GM12891 (cell line): ENCODE measurements around the gene PRSS22.

Experiments used
- POLR2A ChIP-seq: IDR thresholded peaks from 2 replicates; pipeline ENCODE4 v1.6.1; 2011; ENCODE audit warnings: low read depth, low read length, control low read depth
- POLR2AphosphoS5 ChIP-seq: IDR thresholded peaks from 2 replicates; pipeline ENCODE4 v1.6.1; 2011; ENCODE audit warnings: low read depth, low read length, control low read depth
- POU2F2 ChIP-seq: IDR thresholded peaks from 2 replicates; pipeline ENCODE4 v1.6.1; 2011; ENCODE audit warnings: low read depth, mild to moderate bottlenecking, control low read depth, low read length, moderate library complexity
- TAF1 ChIP-seq: IDR thresholded peaks from 2 replicates; pipeline ENCODE4 v1.6.1; 2011; ENCODE audit warnings: low read depth, low read length, control low read depth

DNA sequence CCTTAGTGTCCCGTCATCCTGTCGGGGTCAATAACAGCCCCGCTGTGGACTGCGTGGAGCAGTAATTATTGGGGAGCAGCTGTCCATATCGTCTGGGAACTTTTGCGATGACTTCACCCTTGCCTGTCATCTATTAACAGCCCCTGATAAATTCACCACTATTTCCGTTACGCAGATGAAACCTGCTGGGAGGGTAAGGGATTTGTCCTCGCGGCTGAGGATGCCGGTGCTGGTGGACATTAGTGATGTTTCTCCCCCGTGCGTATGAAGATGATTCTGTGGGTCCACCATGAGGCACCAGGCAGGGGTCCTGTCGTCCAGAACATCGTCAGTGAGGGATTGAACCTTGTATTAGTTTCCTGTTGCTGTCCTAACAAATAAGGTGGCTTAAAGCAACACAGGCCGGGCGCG is 26.1 kb upstream of the PRSS22 start:
- TF ChIP-seq POU2F2, result no peak
- TF ChIP-seq TAF1, result no peak
- no peak for TF ChIP-seq POLR2AphosphoS5
- TF ChIP-seq POLR2A, result no peak
